SK-N-SH treated with all-trans-retinoic acid at 6 μM for 48 hours (cell line): ENCODE data around the gene SYNE4.

ENCODE experiments used
- ATAC-seq: fragments of 200-7000 bp; cut with Tn5 transposase; 3 replicates; pipeline ENCODE4 v1.9.1; 2020; ENCODE audit warnings: mild to moderate bottlenecking, moderate library complexity
- ARNTL ChIP-seq: fragments of 450-650 bp; formaldehyde crosslinking; IDR thresholded peaks from 2 replicates; pipeline ENCODE4 v1.5.0; 2020; ENCODE audit warnings: low read depth, mild to moderate bottlenecking, moderate library complexity, borderline replicate concordance
- BACH2 ChIP-seq: fragments of 250-450 bp; sonication (Bioruptor Pico); IDR thresholded peaks from 2 replicates; pipeline ENCODE4 v1.9.0; 2021; ENCODE audit warnings: mild to moderate bottlenecking, borderline replicate concordance
- CREB5 ChIP-seq: fragments of 250-450 bp; sonication (Bioruptor Pico); IDR thresholded peaks from 2 replicates; pipeline ENCODE4 v1.5.1; 2020; ENCODE audit warnings: low read depth, mild to moderate bottlenecking, moderate library complexity
- CSDC2 ChIP-seq: fragments of 250-450 bp; sonication (Bioruptor Pico); IDR thresholded peaks from 2 replicates; pipeline ENCODE4 v1.5.0; 2020; ENCODE audit warnings: mild to moderate bottlenecking, moderate library complexity
- CSRNP3 ChIP-seq: fragments of 250-450 bp; sonication (Bioruptor Pico); IDR thresholded peaks from 2 replicates; pipeline ENCODE4 v1.5.1; 2021; ENCODE audit warnings: mild to moderate bottlenecking, moderate library complexity
- ESRRG ChIP-seq: fragments of 250-450 bp; sonication (Bioruptor Pico); IDR thresholded peaks from 2 replicates; pipeline ENCODE4 v1.6.1; 2021; ENCODE audit warnings: mild to moderate bottlenecking
- ISL1 ChIP-seq: fragments of 250-450 bp; sonication (Bioruptor Pico); IDR thresholded peaks from 2 replicates; pipeline ENCODE4 v2.1.2; 2022; ENCODE audit warnings: mild to moderate bottlenecking, moderate library complexity
- PATZ1 ChIP-seq: fragments of 250-450 bp; sonication (Bioruptor Pico); IDR thresholded peaks from 2 replicates; pipeline ENCODE4 v1.8.0; 2020; ENCODE audit warnings: mild to moderate bottlenecking, moderate library complexity, borderline replicate concordance
- POU6F1 ChIP-seq: fragments of 250-450 bp; sonication (Bioruptor Pico); IDR thresholded peaks from 2 replicates; pipeline ENCODE4 v1.8.0; 2021; ENCODE audit warnings: low read depth, mild to moderate bottlenecking, moderate library complexity, borderline replicate concordance
- RARB ChIP-seq: fragments of 250-450 bp; sonication (Bioruptor Pico); IDR thresholded peaks from 2 replicates; pipeline ENCODE4 v1.8.0; 2021; ENCODE audit warnings: mild to moderate bottlenecking, moderate library complexity
- SNAI2 ChIP-seq: fragments of 250-450 bp; sonication (Bioruptor Pico); IDR thresholded peaks from 2 replicates; pipeline ENCODE4 v1.5.0; 2020; ENCODE audit warnings: mild to moderate bottlenecking, moderate library complexity
- TCF4 ChIP-seq: fragments of 250-450 bp; sonication (Bioruptor Pico); IDR thresholded peaks from 2 replicates; pipeline ENCODE4 v1.8.0; 2021; ENCODE audit warnings: mild to moderate bottlenecking, moderate library complexity, borderline replicate concordance
- TSHZ2 ChIP-seq: fragments of 250-450 bp; sonication (Bioruptor Pico); IDR thresholded peaks from 2 replicates; pipeline ENCODE4 v1.5.0; 2020; ENCODE audit warnings: mild to moderate bottlenecking, moderate library complexity
- ZC3H10 ChIP-seq: fragments of 250-450 bp; sonication (Bioruptor Pico); IDR thresholded peaks from 2 replicates; pipeline ENCODE4 v1.5.1; 2021; ENCODE audit warnings: mild to moderate bottlenecking, moderate library complexity
- ZFP3 ChIP-seq: fragments of 250-450 bp; sonication (Bioruptor Pico); IDR thresholded peaks from 2 replicates; pipeline ENCODE4 v1.5.0; 2020; ENCODE audit warnings: mild to moderate bottlenecking, moderate library complexity
- ZFP30 ChIP-seq: fragments of 450-650 bp; formaldehyde crosslinking; IDR thresholded peaks from 2 replicates; pipeline ENCODE4 v1.5.0; 2022; ENCODE audit warnings: mild to moderate bottlenecking, moderate library complexity
- ZNF565 ChIP-seq: fragments of 450-650 bp; formaldehyde crosslinking; conservative IDR thresholded peaks from 2 replicates; pipeline ENCODE4 v1.5.0; 2020; ENCODE audit warnings: low read depth, mild to moderate bottlenecking, moderate library complexity
- ZNF70 ChIP-seq: fragments of 450-650 bp; formaldehyde crosslinking; IDR thresholded peaks from 2 replicates; pipeline ENCODE4 v1.5.0; 2020; ENCODE audit warnings: mild to moderate bottlenecking, moderate library complexity
- ZNF8 ChIP-seq: fragments of 450-650 bp; formaldehyde crosslinking; IDR thresholded peaks from 2 replicates; pipeline ENCODE4 v1.5.0; 2020; ENCODE audit warnings: mild to moderate bottlenecking, moderate library complexity

SYNE4 gene

GRCh38 chr19:36025541-36025940 lies 16.9 kb upstream of the SYNE4 start (continued):
- no peak for TF ChIP-seq TSHZ2
- TF ChIP-seq ISL1, result no peak
- no peak for TF ChIP-seq ARNTL (CRISPR knock-in tag)
- no peak for TF ChIP-seq ZC3H10 (CRISPR knock-in tag)
- TF ChIP-seq SNAI2 (CRISPR knock-in tag), result no peak
- no peak for TF ChIP-seq ZFP30 (CRISPR knock-in tag)

- TF ChIP-seq PATZ1 (CRISPR knock-in tag), result no peak
- TF ChIP-seq BACH2 (CRISPR knock-in tag), result no peak
- no peak for TF ChIP-seq CREB5
- no peak for TF ChIP-seq RARB (CRISPR knock-in tag)
- no peak for TF ChIP-seq ZFP3 (CRISPR knock-in tag)
- no peak for TF ChIP-seq POU6F1 (CRISPR knock-in tag)
- TF ChIP-seq ESRRG (CRISPR knock-in tag), result no peak
- TF ChIP-seq ARNTL (CRISPR knock-in tag), result no peak
- no peak for TF ChIP-seq ZFP30 (CRISPR knock-in tag)
- TF ChIP-seq TSHZ2, result no peak
- no peak for TF ChIP-seq TCF4 (CRISPR knock-in tag)
- TF ChIP-seq ZNF70 (CRISPR knock-in tag), result no peak
- TF ChIP-seq CSDC2 (CRISPR knock-in tag), result no peak
- no peak for ATAC-seq
Observed at GRCh38 chr19:36023432-36023831, 14.8 kb upstream of the SYNE4 start.

- TF ChIP-seq CSRNP3 (CRISPR knock-in tag), result no peak
- no peak for TF ChIP-seq ZNF8
- no peak for TF ChIP-seq ZNF565 (CRISPR knock-in tag)
- TF ChIP-seq ISL1, result no peak
Observed at GRCh38 chr19:36019061-36019670, 10.6 kb upstream of the SYNE4 start.

More at GRCh38 chr19:36019061-36019670, 10.6 kb upstream of the SYNE4 start:
- no peak for ATAC-seq
